OCI-LY1 (cell line): ENCODE data around the gene AGAP1.

Source experiments
- H2AFZ ChIP-seq: fragments of 200-600 bp; sonication (generic), shearing (Covaris generic); 2 replicates; pipeline ENCODE4 v1.6.0; 2014; ENCODE audit warnings: antibody characterized with exemption, mild to moderate bottlenecking, low read length
- H3F3A ChIP-seq: fragments of 200-600 bp; sonication (generic), shearing (Covaris generic); 2 replicates; pipeline ENCODE4 v1.6.0; 2014; ENCODE audit warnings: mild to moderate bottlenecking, antibody characterized with exemption, low read length, moderate library complexity; ENCODE audit not compliant: insufficient read depth
- H3K27ac ChIP-seq: fragments of 200-600 bp; sonication (generic); 2 replicates; pipeline ENCODE4 v1.5.1; 2014; ENCODE audit warnings: low read length, mixed run types, mild to moderate bottlenecking, low read depth; ENCODE audit not compliant: poor library complexity, severe bottlenecking
- H3K27me3 ChIP-seq: fragments of 200-600 bp; sonication (generic); 2 replicates; pipeline ENCODE4 v1.6.0; 2014; ENCODE audit warnings: antibody characterized with exemption, mild to moderate bottlenecking, low read length, moderate library complexity; ENCODE audit not compliant: insufficient read depth
- H3K36me3 ChIP-seq: fragments of 200-600 bp; sonication (generic); 2 replicates; pipeline ENCODE4 v1.6.1; 2014; ENCODE audit warnings: mild to moderate bottlenecking, antibody characterized with exemption, low read length, moderate library complexity, mixed read lengths; ENCODE audit not compliant: insufficient read depth
- H3K4me1 ChIP-seq: fragments of 200-600 bp; sonication (generic); 2 replicates; pipeline ENCODE4 v1.5.1; 2014; ENCODE audit warnings: mild to moderate bottlenecking, low read length, moderate library complexity; ENCODE audit not compliant: insufficient read depth, severe bottlenecking
- H3K4me2 ChIP-seq: fragments of 200-600 bp; sonication (generic), shearing (Covaris generic); 2 replicates; pipeline ENCODE4 v1.6.1; 2014; ENCODE audit warnings: low read length
- H3K4me3 ChIP-seq: fragments of 200-600 bp; sonication (generic); 2 replicates; pipeline ENCODE4 v1.5.1; 2014; ENCODE audit warnings: low read length, low read depth, mild to moderate bottlenecking, mixed read lengths; ENCODE audit not compliant: poor library complexity, severe bottlenecking
- H3K79me2 ChIP-seq: fragments of 200-600 bp; shearing (Covaris generic); 2 replicates; pipeline ENCODE4 v1.6.1; 2016; ENCODE audit warnings: mixed run types, low read length, mixed read lengths; ENCODE audit not compliant: insufficient read depth
- H3K9ac ChIP-seq: fragments of 200-600 bp; sonication (generic), shearing (Covaris generic); 2 replicates; pipeline ENCODE4 v1.6.1; 2014; ENCODE audit warnings: mild to moderate bottlenecking, low read length, mixed read lengths
- H3K9me2 ChIP-seq: fragments of 200-600 bp; sonication (generic), shearing (Covaris generic); 2 replicates; pipeline ENCODE4 v1.6.1; 2014; ENCODE audit warnings: low read depth, mild to moderate bottlenecking, low read length, mixed read lengths
- H3K9me3 ChIP-seq: fragments of 200-600 bp; shearing (Covaris generic); 2 replicates; pipeline ENCODE4 v1.6.1; 2014; ENCODE audit warnings: low read length, mixed read lengths
- H4K20me1 ChIP-seq: fragments of 200-600 bp; sonication (generic), shearing (Covaris generic); 2 replicates; pipeline ENCODE4 v1.6.0; 2016; ENCODE audit warnings: mild to moderate bottlenecking, low read length; ENCODE audit not compliant: insufficient read depth
- EZH2 ChIP-seq: fragments of 200-600 bp; sonication (generic), shearing (Covaris generic); IDR thresholded peaks from 2 replicates; pipeline ENCODE4 v1.8.0; 2017; ENCODE audit warnings: borderline replicate concordance, mixed run types, mild to moderate bottlenecking, antibody characterized with exemption, low read length, moderate library complexity, mixed read lengths
- TF ChIP-seq, protein P1 (sequence below): fragments of 200-600 bp; sonication (generic), shearing (Covaris generic); IDR thresholded peaks from 2 replicates; pipeline ENCODE4 v1.5.1; 2017; ENCODE audit warnings: mild to moderate bottlenecking, antibody characterized with exemption, low read length, moderate library complexity, mixed read lengths

AGAP1 gene

DNA sequence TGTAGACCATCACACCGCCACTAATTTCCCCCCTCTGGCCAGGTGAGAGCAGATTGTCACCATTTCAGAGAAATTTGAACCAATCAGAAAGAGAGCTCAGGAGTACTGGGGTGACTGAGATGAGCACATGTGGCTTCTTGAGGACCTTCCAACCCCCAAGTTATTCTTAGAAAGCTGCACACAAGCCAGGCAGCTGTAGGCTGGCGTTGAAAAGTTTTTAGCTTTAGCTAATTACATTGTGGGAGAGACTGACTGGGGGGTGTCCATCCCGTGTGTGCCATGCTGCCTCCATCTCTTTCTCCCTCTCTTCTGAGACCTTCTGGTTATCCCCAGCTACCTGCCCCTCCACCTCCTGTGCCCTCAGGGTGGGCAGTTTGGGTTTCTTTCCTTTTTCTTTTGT is 154.0 kb downstream of the AGAP1 start:
- H3K4me1 ChIP-seq = no peaks in the 10 kb centered on the region

DNA sequence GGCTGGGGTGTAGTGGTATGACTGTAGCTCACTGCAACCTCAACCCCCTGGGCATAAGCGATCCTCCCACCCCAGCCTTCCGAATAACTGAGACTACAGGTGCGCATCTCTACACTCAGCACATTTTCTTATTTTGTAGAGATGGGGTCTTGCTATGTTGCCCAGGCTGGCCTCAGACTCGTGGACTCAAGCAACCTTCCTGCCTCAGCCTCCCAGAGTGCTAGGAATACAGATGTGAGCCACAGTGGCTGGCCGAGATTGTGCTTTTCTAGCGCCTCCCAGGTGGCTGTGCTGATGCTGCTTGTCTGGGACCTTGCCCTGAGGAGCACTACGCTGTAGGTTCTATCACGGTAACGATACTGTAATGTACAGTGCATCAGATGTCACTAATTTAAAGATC is 155.6 kb downstream of the AGAP1 start:
- no peaks in the 10 kb centered on the region for H3K36me3 ChIP-seq
- H4K20me1 ChIP-seq = no peaks in the 10 kb centered on the region
- H3K9me2 ChIP-seq = no peaks in the 10 kb centered on the region
- TF ChIP-seq, protein P1, sequence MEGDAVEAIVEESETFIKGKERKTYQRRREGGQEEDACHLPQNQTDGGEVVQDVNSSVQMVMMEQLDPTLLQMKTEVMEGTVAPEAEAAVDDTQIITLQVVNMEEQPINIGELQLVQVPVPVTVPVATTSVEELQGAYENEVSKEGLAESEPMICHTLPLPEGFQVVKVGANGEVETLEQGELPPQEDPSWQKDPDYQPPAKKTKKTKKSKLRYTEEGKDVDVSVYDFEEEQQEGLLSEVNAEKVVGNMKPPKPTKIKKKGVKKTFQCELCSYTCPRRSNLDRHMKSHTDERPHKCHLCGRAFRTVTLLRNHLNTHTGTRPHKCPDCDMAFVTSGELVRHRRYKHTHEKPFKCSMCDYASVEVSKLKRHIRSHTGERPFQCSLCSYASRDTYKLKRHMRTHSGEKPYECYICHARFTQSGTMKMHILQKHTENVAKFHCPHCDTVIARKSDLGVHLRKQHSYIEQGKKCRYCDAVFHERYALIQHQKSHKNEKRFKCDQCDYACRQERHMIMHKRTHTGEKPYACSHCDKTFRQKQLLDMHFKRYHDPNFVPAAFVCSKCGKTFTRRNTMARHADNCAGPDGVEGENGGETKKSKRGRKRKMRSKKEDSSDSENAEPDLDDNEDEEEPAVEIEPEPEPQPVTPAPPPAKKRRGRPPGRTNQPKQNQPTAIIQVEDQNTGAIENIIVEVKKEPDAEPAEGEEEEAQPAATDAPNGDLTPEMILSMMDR = no peak
- no peak for TF ChIP-seq EZH2
- H3K79me2 ChIP-seq = no peaks in the 10 kb centered on the region
- no peaks in the 10 kb centered on the region for H3K4me1 ChIP-seq
- no peaks in the 10 kb centered on the region for H3K9me3 ChIP-seq
- no peak overlapping the region for H3K9ac ChIP-seq
- no peak overlapping the region for H3K27ac ChIP-seq
- H3K4me2 ChIP-seq = no peak overlapping the region
- no peak overlapping the region for H2AFZ ChIP-seq
- no peaks in the 10 kb centered on the region for H3K27me3 ChIP-seq
- H3F3A ChIP-seq = no peaks in the 10 kb centered on the region
- no peak overlapping the region for H3K4me3 ChIP-seq

More for the DNA sequence above, 154.0 kb downstream of the AGAP1 start:
- Histone ChIP-seq H3K27me3 (no peaks in the 10 kb centered on the region), H3K79me2 (no peaks in the 10 kb centered on the region), H3F3A (no peaks in the 10 kb centered on the region), H4K20me1 (no peaks in the 10 kb centered on the region), H3K4me2 (no peak overlapping the region), H2AFZ (no peak overlapping the region), H3K9ac (no peak overlapping the region), H3K4me3 (no peak overlapping the region), H3K9me2 (no peaks in the 10 kb centered on the region), H3K9me3 (no peaks in the 10 kb centered on the region), H3K36me3 (no peaks in the 10 kb centered on the region), H3K27ac (no peak overlapping the region)
- TF ChIP-seq, protein P1 = no peak
- no peak for TF ChIP-seq EZH2

DNA sequence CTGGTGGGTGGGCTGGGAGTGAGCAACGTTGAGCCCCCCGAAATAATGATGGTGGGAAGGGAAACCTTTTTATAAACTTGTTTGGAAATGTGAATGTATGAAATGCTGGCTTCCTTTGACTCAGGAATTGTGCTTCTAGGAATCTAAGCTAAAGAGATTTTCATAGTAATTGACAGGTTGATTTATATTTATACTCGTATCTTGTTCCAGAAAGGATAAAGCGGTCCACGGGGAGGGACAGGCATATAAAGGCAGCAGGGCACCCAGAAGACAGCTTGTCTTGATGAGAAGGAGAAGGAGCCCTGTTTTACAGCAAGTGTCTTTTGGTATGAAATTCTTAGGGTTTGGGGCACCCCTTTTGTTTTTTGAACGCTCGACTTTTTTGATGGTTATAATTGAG is 157.8 kb downstream of the AGAP1 start:
- no peaks in the 10 kb centered on the region for H4K20me1 ChIP-seq
- no peaks in the 10 kb centered on the region for H3K79me2 ChIP-seq
- no peaks in the 10 kb centered on the region for H3K27me3 ChIP-seq
- TF ChIP-seq, protein P1 = no peak
- TF ChIP-seq EZH2 = no peak
- no peaks in the 10 kb centered on the region for H3K9me3 ChIP-seq
- H3K4me3 ChIP-seq = no peak overlapping the region
- no peaks in the 10 kb centered on the region for H3K36me3 ChIP-seq
- H3K4me1 ChIP-seq = no peaks in the 10 kb centered on the region
- no peaks in the 10 kb centered on the region for H3F3A ChIP-seq
- no peak overlapping the region for H3K4me2 ChIP-seq
- H2AFZ ChIP-seq = no peak overlapping the region
- no peaks in the 10 kb centered on the region for H3K9me2 ChIP-seq
- no peak overlapping the region for H3K27ac ChIP-seq
- no peak overlapping the region for H3K9ac ChIP-seq
